HG03103 (cell line): ENCODE measurements around the gene PTPRN2.
"Not testable (repeated sequence)": the region's sequence is repeated elsewhere in the genome, so short reads cannot be mapped to it uniquely, and the experiment has no call there.

Experiments
- ATAC-seq: cut with Tn5 transposase; IDR thresholded peaks from one replicate; pipeline ENCODE4 v1.9.1; 2021; ENCODE audit warnings: low read depth; ENCODE audit not compliant: unreplicated experiment

PTPRN2 gene

DNA sequence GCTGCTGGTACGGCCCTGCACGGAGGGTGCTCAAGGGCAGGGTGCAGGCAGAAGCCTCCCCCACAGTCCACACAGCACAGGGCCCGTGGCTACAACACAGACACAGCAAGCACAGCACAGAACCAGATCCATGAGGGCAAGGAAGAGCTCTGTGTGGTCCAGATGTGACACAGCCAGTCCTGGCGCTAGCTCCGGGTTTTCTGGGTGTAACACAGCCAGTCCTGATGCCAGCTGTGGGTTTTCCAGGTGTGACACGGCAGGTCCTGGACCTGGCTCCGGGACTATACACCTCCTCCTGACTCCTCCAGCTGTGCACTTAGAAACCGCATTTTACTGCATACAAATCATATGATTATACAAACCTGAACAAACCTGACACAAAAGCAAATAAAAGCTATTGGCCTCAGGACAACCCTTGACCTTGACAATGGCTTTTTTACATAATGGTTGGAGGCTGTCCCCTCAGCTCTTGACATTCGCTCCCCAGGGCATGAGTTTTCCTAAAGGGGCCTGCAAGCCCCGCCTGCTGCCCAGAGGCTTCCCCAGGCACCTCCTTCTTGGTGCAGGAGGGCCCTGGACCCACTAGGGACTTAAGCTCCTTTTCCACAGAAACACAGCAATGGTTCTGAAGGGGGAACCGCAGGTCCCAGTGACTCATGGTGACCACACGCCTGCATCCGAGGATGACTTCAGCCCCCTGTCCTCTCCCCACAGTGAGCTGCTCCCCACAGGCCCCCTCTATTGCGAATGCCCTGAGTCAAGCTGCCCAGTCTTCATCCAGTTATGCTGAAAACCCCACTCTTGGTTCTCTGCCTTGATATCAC is 209.6 kb downstream of the PTPRN2 start:
- ATAC-seq, result no peak

DNA sequence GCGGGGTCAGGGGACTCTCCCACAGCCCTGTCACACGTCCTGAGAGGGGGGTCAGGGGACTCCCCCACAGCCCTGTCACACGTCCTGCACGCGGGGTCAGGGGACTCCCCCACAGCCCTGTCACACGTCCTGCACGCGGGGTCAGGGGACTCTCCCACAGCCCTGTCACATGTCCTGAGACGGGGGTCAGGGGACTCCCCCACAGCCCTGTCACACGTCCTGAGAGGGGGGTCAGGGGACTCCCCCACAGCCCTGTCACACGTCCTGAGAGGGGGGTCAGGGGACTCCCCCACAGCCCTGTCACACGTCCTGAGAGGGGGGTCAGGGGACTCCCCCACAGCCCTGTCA is 210.8 kb downstream of the PTPRN2 start:
- ATAC-seq, result not testable (repeated sequence)

DNA sequence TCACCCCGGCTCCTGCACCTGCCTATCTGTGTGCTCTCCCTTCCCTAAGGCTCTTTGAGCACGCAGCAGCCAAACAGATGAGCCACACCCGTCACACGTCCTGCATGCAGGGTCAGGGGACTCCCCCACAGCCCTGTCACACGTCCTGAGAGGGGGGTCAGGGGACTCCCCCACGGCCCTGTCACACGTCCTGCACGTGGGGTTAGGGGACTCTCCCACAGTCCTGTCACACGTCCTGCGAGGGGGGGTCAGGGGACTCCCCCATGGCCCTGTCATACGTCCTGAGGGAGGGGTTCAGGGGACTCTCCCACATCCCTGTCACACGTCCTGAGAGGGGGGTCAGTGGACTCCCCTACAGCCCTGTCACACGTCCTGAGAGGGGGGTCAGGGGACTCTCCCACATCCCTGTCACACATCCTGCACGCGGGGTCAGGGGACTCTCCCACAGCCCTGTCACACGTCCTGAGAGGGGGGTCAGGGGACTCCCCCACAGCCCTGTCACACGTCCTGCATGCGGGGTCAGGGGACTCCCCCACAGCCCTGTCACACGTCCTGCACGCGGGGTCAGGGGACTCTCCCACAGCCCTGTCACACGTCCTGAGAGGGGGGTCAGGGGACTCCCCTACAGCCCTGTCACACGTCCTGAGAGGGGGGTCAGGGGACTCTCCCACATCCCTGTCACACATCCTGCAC is 211.3 kb downstream of the PTPRN2 start:
- not testable (repeated sequence) for ATAC-seq

DNA sequence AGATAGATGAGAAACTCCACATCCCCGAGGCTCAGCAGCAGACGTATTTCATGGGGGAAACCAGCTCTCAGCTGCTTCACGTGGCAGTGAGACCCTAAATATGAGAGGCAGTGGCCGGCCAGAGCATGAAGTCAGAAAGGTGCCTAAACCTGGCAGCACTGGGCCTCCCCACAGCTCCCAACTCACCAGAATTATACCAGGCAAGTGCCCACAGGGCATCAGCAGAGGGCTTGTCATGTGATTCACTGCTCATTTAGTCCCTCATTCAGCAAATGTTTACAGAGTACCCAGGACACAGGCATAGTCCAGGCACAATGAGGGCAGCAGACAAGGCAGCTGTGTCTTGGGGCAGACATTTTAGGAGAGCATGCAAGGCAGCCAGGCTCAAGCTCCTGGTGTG is 212.6 kb downstream of the PTPRN2 start:
- no peak for ATAC-seq

DNA sequence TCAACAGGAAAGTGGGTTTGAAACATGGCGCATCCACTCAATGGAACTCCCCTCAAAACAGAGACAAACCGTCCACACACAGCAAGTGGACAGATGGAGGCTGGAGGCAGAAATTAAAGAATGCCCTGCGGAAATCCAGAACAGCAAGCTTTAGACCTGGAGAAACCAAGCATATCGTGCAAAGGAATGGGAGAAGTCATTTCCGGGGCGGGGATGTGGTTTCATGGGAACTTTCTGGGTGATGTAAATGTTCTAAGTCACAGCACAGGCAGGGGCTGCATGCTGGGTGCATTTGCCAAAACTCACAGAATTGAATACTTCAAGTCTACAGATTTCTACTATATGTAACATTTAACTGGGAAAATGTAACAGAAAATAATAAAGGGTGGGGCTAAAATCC is 213.0 kb downstream of the PTPRN2 start:
- ATAC-seq, result no peak

DNA sequence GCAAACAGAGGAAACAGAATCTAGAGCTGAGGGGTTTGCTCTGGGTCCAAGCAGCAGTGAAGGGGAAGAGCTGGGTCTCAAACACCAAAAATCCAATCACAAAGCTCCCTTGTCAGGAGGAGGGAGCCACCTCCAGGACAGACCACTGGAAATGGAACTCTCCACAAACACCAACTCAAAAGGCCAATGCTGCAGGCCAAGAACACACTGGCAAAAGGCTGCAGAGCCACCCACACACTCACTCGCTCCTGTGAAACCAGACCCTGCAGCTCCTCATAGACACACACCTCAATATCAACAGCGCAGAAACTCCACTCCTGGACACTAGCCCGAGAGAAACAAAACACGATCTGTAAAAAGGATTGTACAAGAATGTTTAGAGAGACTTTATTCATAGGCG is 213.5 kb downstream of the PTPRN2 start:
- ATAC-seq, result no peak

DNA sequence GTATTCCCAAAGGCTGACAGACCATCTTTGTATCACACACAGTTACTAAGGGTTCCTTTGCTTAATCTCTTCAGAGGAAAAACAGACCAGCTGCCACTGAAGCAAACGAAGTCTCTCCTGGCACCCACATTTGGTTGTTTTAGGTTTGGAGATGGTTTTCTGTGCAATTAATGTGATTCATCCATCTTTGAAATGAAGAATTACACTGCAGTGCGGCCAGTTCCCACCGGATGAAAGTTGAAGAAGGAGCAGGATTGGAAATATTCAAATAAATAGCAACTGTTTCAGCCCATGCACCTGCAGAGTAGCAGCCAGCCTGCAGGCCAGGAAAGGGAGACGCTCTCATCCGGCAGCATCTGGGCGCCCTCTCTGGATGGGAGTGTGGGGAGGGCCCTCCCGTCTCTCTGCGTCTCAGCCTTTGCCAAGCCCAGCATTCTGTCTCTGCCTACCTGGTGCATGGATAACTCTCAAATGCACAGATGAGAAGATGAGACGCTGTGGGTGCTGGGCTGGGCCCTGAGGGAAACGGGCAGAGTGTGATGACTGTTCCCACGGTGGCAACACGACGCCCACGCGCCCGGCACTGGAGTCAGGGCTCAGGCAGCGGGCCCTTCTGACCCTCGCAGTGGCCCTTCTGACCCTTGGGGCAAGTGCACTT is 214.0 kb downstream of the PTPRN2 start:
- ATAC-seq, result no peak

DNA sequence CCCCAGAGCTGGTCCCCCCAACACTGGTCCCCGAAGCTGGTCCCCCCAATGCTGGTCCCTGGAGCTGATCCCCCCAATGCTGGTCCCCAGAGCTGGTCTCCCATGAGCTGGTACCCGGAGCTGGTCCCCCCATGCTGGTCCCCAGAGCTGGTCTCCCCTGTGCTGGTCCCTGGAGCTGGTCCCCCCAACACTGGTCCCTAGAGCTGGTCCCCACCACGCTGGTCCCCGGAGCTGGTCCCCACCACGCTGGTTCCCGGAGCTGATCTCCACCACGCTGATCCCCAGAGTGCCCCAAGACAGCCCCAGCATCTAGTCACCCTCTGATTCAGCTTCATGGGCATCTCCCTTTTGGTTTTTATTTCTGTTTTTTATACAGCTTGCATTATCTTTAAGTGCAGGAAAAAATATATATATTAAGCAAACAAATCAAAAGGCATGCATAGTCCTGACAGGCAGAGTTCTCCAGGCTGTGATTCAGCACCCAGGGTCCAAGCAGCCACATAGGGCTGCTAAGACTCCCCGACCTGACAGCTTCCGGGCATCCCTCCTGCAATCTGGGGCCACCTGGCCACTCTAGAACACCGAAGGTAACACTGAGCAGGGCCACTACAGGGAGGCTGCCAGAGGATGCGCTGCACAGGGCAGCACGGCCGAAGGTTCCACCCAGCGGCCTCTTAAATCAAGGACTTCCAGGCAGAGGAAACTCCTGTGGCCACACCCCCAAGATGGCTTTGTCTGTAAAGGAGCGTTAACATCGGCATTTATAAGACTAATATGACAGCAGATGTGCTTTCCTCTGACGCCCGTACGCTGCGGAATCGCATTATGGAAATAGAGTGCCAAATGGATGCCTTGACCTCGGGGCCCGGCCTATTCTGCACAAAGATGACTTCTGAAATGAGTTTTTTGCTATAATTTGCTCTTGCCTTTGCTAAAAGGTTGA is 215.0 kb downstream of the PTPRN2 start:
- ATAC-seq, result no peak

DNA sequence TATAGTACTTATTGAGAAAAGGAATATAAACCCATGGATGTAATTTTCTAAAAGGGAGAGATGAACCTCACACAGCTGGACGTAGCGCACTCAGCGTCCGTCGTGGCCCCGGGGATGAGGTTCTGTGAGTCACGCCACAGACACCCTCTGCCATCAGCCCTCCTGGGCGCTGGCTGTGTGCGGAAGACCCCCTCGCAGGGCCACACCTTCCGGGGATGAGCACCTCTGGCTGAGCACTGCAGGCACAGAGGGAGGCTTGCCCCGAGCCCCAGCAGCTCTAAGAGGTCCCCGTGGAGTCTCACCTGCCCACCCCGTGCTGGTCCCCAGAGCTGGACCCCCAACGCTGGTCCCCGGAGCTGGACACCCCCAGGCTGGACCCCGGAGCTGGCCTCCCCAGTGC is 215.8 kb downstream of the PTPRN2 start:
- ATAC-seq, result no peak

DNA sequence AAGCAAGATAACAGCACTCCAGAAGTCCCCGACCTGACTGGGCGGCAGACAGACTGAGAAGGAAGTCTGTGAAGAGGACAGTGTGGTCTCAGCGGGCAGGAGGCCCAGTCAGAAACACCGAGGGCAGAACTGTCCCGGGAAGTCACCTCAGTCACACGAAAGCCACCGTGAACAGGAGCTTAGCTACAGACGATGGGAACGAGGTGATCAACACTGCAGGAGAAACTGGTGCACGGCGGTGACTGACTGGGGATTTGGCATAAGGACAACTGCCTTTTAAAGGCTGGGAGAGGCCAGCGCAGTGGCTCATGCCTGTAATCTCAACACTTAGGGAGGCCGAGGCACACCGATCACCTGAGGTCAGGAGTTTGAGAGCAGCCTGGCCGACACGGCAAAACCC is 217.8 kb downstream of the PTPRN2 start:
- ATAC-seq, result no peak

DNA sequence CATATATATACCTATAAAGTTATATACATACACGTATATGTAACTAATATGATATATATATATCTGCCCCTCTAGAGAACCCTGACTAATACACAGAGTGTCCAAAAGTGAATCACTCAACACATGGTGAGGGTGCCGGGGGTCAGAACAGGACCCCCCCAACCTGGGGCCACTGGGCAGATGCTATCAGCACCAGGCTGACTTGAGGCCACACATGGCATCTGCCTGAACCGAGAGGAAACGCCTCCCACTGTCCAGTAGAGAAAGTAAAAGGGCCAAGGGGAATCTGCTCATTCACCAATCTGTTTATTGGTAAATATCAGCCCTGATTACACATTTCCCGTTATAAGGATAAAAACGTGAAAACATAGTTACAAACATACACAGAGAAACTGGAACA is 218.3 kb downstream of the PTPRN2 start:
- no peak for ATAC-seq

DNA sequence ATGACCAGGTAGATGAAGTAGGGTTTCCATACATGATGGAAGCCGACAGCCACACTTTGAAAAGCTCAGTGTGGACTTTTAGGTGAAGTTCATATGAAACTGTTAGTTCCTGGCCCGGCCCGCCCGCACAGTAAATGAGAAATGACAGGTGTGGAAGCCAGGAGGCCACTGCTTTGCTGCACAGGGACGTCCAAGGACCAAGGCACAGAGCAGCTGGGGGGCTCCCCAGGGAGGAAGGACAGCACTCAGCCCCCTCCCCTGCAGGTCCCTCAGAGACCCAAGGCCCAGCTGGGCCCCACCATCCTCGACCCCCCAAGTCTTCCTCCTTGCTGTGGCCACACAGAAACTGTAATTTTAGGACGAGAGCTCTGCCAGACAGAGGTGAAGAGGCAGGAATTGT is 219.2 kb downstream of the PTPRN2 start:
- ATAC-seq, result no peak

DNA sequence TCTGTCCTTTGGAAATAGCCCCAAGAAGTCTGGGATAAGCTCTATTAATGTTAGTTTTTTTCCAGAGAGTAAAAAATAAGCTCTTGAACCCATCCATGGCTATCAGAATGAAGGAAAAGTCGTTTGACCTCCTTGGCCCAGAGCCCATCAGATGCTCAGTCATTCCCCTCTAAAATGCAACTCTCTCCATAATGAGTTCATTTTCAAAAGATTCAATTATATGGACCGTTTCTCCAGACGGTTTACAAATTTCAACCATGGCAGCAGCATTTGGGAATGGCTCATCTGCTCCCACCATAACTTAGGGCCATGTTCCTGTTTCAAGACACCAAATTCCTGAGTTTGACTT is 220.0 kb downstream of the PTPRN2 start:
- no peak for ATAC-seq

DNA sequence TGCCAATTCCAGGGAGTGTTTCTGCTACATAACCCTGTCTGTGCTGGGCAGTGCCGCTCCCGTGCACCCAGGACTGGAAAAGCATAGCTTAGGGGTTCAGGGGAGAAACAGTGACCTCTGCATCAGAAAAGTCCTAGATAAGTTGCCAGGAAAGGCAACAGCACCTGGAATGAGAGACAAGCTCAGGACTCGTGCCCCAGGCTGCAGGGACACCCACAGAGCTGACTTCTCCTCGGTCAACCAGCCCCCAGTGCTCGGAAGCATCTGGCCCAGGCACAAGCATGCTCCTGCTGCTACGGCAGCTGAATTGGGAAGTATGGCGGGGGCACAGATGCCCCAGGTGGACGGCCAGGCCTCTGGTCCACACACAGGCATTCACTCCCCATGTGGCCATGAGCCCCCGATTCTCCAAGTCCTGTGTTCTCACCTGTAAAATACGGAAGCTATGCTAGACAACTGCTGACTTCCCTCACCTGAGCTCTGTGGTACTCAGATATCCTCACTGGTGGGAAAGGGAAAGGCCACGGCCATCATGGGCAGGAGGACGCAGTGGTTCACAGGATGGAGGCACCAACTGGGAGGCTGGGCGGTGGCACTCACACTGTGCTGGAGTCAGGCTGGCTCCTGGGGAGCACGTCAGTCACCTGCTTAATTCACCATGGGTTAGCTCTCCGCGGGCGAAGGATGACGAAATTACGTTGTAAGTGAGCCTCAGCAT is 220.5 kb downstream of the PTPRN2 start:
- no peak for ATAC-seq

DNA sequence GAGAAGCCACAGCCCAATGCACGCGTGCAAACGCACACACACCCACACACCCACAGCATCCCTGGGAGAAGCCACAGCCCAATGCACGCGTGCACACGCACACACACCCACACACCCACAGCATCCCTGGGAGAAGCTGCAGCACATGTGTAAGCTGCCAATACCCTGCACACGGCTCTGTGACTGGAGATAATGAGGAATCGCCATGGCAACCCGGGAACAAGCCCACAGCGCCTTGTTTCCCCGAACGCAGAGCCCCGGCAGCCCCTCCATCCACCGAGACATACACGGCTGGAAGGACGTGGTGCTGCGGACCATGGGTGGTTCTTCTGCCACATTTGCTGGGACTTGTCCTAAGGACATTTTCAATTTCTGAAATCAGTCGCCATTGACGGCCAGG is 221.3 kb downstream of the PTPRN2 start:
- ATAC-seq, result no peak

DNA sequence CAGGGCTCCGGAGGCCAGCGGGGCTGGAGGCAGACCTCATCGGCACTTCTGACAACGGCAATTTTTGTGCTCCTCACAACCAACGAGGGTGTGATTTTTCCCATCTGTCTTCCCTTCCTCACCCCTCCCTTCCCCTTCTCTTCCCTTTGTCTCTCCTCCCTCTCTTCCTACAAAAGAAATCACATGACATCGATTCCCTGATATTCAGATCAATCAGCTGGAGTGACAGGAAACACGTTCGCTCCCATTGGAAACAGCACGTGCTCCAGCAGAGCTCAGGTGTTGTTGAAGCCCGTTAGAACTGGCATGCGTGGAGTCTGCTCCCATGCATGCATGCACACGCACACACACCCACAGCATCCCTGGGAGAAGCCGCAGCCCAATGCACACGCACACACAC is 222.4 kb downstream of the PTPRN2 start:
- no peak for ATAC-seq

DNA sequence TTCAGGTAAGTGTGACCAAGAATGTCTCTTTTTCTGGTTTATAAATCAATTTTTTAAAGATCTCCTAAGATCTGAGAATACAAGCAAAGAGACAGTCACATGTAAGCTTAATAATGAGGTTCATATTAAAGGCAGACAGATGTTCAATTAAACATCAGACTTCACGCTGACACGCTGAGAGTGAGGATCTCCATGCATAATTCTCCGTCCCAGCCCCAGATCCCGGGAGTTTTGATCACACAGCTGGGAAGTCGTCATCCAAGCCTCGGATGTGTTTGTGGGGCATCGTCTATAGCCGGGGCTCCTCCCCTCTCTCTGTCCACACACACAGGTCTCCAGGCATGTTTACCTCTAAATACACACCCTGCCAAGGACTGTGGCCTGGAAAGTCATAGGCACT is 223.2 kb downstream of the PTPRN2 start:
- no peak for ATAC-seq

DNA sequence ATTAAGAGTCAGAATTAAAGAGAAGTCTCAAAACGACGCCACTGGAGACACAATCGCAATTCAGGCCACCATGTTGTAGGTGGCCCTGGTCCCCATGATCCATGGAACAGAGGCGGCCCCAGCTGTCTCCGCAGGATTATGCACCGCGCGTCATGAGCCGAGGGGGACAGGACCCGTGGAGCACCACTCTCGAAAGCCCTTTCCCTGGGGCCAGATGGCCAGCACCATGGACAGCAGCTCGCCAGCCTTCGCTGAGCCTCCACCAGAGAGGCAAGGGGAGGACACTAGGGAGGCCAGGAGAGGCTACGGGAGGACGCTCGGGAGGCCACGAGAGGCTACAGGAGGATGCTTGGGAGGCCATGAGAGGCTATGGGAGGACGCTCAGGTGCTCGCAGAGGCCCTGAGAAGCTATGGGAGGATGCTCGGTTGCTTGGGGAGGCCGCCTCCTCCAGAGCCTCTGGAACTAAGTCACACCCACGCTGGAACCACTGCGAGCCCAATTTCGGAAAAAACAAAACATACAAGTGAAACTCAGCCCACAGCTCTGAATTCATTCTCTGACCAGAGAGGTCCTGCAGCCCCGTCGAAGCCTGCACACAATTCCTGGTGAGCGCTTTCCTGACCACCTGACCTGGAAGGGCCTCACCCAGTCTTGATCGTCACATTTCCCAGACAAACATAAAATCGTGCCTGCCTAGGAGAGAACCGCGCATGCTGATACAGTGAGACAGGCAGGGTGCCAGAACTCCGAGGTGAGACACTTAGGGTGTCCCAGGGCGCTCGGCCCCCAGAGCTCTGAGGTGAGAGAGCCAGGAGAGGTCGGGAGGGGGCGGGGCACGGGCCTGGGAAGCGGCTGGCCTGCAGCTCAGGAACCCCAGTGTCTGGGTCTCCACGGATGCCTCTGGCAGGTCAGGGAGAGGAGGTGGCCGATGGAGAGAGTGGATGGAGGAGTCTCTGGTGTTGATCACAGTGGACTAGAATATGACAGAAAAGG is 224.4 kb downstream of the PTPRN2 start:
- no peak for ATAC-seq

DNA sequence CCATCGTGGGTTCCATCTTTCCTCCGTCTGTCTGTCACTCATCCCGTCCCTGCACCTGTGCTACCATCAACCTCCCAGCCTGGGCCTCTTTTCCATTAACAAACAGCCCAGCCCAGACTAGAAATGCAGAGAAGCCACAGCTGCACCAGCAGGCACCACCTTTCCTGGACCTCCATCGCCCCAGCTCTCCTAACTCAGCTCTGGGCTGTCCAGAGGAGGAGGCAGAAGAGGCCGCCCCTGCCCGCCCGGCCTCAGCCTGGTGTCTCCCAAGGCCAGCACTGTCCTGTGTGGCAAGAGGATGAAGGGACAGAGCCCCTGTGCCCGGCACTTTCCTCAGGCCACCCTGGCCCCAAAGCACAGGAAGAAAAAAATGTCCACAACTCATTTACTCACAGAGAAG is 225.6 kb downstream of the PTPRN2 start:
- ATAC-seq, result no peak
